ENCODE results near the gene GBA3.

DNA sequence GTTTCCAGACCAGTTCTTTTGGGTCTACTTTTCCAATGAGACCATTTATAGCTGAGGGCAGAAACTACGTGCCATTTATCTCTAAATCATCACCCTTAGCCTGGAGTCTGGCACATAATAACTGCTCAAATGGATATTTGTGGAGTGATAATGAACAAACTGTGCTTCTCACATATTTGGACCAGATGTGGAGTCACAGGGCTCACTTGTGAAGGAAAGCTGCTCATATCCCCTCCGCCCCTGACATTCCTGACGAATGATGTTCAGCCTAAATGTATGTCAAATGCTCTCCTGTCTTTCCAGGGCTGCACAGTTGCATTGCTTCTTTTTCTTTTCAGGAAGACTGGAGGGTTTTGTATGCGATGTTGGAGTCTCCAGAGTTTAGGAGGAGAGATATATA is 110.1 kb downstream of the GBA3 start:
- TF ChIP-seq, protein P1, sequence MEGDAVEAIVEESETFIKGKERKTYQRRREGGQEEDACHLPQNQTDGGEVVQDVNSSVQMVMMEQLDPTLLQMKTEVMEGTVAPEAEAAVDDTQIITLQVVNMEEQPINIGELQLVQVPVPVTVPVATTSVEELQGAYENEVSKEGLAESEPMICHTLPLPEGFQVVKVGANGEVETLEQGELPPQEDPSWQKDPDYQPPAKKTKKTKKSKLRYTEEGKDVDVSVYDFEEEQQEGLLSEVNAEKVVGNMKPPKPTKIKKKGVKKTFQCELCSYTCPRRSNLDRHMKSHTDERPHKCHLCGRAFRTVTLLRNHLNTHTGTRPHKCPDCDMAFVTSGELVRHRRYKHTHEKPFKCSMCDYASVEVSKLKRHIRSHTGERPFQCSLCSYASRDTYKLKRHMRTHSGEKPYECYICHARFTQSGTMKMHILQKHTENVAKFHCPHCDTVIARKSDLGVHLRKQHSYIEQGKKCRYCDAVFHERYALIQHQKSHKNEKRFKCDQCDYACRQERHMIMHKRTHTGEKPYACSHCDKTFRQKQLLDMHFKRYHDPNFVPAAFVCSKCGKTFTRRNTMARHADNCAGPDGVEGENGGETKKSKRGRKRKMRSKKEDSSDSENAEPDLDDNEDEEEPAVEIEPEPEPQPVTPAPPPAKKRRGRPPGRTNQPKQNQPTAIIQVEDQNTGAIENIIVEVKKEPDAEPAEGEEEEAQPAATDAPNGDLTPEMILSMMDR (conservative IDR thresholded peaks at IDR 0.05) = no peak
- TF ChIP-seq ZFX (IDR thresholded peaks at IDR 0.05) = no peak

Measured in C4-2B (cell line).